Trophoblast cell (in vitro differentiated cells and primary cell): Measurements from ENCODE around the gene GDPD4.

ENCODE experiments used
- DNase-seq, 2 donors: peaks; one replicate each; pipeline ENCODE4 v3.0.0-alpha.2; 2016
- H2AFZ ChIP-seq: 2 replicates; pipeline ENCODE4 v1.6.1; 2013; ENCODE audit warnings: low read length, moderate library complexity, mild to moderate bottlenecking; ENCODE audit not compliant: insufficient read depth, poor library complexity
- H2AK5ac ChIP-seq: 2 replicates; pipeline ENCODE4 v1.6.1; 2013; ENCODE audit warnings: mild to moderate bottlenecking, low read length
- H2BK120ac ChIP-seq: 2 replicates; pipeline ENCODE4 v1.6.1; 2013; ENCODE audit warnings: low read length, mild to moderate bottlenecking, moderate library complexity; ENCODE audit not compliant: insufficient read depth, poor library complexity
- H2BK12ac ChIP-seq: 2 replicates; pipeline ENCODE4 v1.6.1; 2013; ENCODE audit warnings: mild to moderate bottlenecking, low read length, moderate library complexity
- H2BK5ac ChIP-seq: 2 replicates; pipeline ENCODE4 v1.6.1; 2013; ENCODE audit warnings: low read length, low read depth, moderate library complexity, mild to moderate bottlenecking; ENCODE audit not compliant: poor library complexity
- H3K14ac ChIP-seq: 2 replicates; pipeline ENCODE4 v1.6.1; 2013; ENCODE audit warnings: mild to moderate bottlenecking, low read length
- H3K18ac ChIP-seq: 2 replicates; pipeline ENCODE4 v1.6.1; 2013; ENCODE audit warnings: mild to moderate bottlenecking, low read length
- H3K23ac ChIP-seq: 2 replicates; pipeline ENCODE4 v1.6.1; 2013; ENCODE audit warnings: low read length
- H3K27ac ChIP-seq: 2 replicates; pipeline ENCODE4 v1.5.1; 2013; ENCODE audit warnings: low read depth, mild to moderate bottlenecking, inconsistent platforms, low read length, moderate library complexity
- H3K27me3 ChIP-seq: 2 replicates; pipeline ENCODE4 v1.6.1; 2013; ENCODE audit warnings: inconsistent platforms, mild to moderate bottlenecking, low read length, moderate library complexity; ENCODE audit not compliant: insufficient read depth
- H3K36me3 ChIP-seq, 2 experiments: 1 replicate in 1 of 2; 2 replicates in 1 of 2; pipeline ENCODE4 v1.6.1; 2013; ENCODE audit warnings: low read length in 2 of 2, mild to moderate bottlenecking in 2 of 2, moderate library complexity in 1 of 2; ENCODE audit not compliant: insufficient read depth in 2 of 2, control insufficient read depth in 1 of 2
- H3K4ac ChIP-seq: 2 replicates; pipeline ENCODE4 v1.6.1; 2013; ENCODE audit warnings: low read depth, mild to moderate bottlenecking, low read length, moderate library complexity
- H3K4me1 ChIP-seq, 2 experiments: 1 replicate in 1 of 2; 2 replicates in 1 of 2; pipeline ENCODE4 v1.6.1; 2013; ENCODE audit warnings: low read length in 2 of 2, mild to moderate bottlenecking in 2 of 2, moderate library complexity in 1 of 2; ENCODE audit not compliant: insufficient read depth in 2 of 2, control insufficient read depth in 1 of 2
- H3K4me2 ChIP-seq: 2 replicates; pipeline ENCODE4 v1.6.1; 2013; ENCODE audit warnings: inconsistent platforms, mild to moderate bottlenecking, low read length, moderate library complexity
- H3K4me3 ChIP-seq: 2 replicates; pipeline ENCODE4 v1.5.1; 2013; ENCODE audit warnings: mild to moderate bottlenecking, low read depth, low read length, inconsistent platforms
- H3K79me1 ChIP-seq: one replicate; pipeline ENCODE4 v1.6.1; 2013; ENCODE audit warnings: low read length
- H3K79me2 ChIP-seq: 2 replicates; pipeline ENCODE4 v1.6.1; 2013; ENCODE audit warnings: low read length, mild to moderate bottlenecking; ENCODE audit not compliant: control insufficient read depth, insufficient read depth, poor library complexity
- H3K9ac ChIP-seq: 2 replicates; pipeline ENCODE4 v1.6.1; 2013; ENCODE audit warnings: mild to moderate bottlenecking, low read length
- H3K9me3 ChIP-seq: 2 replicates; pipeline ENCODE4 v1.6.1; 2013; ENCODE audit warnings: low read depth, mild to moderate bottlenecking, control low read depth, inconsistent platforms, low read length; ENCODE audit not compliant: insufficient read depth
- H4K12ac ChIP-seq: 2 replicates; pipeline ENCODE4 v1.6.1; 2013; ENCODE audit warnings: low read depth, mild to moderate bottlenecking, low read length, moderate library complexity
- H4K8ac ChIP-seq: 2 replicates; pipeline ENCODE4 v1.6.1; 2013; ENCODE audit warnings: low read depth, mild to moderate bottlenecking, low read length, moderate library complexity
- H4K91ac ChIP-seq: one replicate; pipeline ENCODE4 v1.6.1; 2013; ENCODE audit warnings: low read depth, mild to moderate bottlenecking, low read length, moderate library complexity
- WGBS: extraction: QIAGEN DNeasy Blood & Tissue Kit; methylation state at CpG from one replicate; pipeline ENCODE4 v1.1.7; 2013; ENCODE audit warnings: missing lambda C conversion rate; ENCODE audit not compliant: insufficient read length, insufficient coverage; ENCODE audit errors: extremely low coverage; 5-methylcytosine and 5-hydroxymethylcytosine counted together

GDPD4 gene

GRCh38 chr11:77217156-77217555, 84.3 kb downstream of the GDPD4 start:
- DNase-seq: peak in 1 of 2 donors; percentile 16
- H3K23ac ChIP-seq: no peak overlapping the region
- no peak overlapping the region for H4K91ac ChIP-seq
- no peaks in the 10 kb centered on the region for H3K79me2 ChIP-seq
- H2AFZ ChIP-seq: no peak overlapping the region
- no peaks in the 10 kb centered on the region for H3K27me3 ChIP-seq
- no peak overlapping the region for H2AK5ac ChIP-seq
- no peak overlapping the region for H2BK12ac ChIP-seq
- no peak overlapping the region for H3K9ac ChIP-seq
- peaks cover 1% of the 10 kb centered on the region for H3K9me3 ChIP-seq
- no CpG with 5 or more reads among the region's 2 CpGs for WGBS
- H3K4me3 ChIP-seq: no peak overlapping the region
- H3K36me3 ChIP-seq: no peaks in the 10 kb centered on the region
- H3K79me1 ChIP-seq: no peaks in the 10 kb centered on the region
- H3K14ac ChIP-seq: no peak overlapping the region
- H3K4ac ChIP-seq: no peak overlapping the region
- no peak overlapping the region for H3K27ac ChIP-seq
- no peaks in the 10 kb centered on the region for H3K4me1 ChIP-seq
- no peak overlapping the region for H2BK120ac ChIP-seq
- no peak overlapping the region for H4K8ac ChIP-seq
- H2BK5ac ChIP-seq: no peak overlapping the region
- H4K12ac ChIP-seq: no peak overlapping the region
- no peak overlapping the region for H3K18ac ChIP-seq
- no peak overlapping the region for H3K4me2 ChIP-seq

- Histone ChIP-seq H3K4me2 (no peak overlapping the region), H3K27me3 (no peaks in the 10 kb centered on the region), H2BK120ac (no peak overlapping the region), H3K18ac (no peak overlapping the region), H2AK5ac (no peak overlapping the region), H2AFZ (no peak overlapping the region), H2BK5ac (no peak overlapping the region), H3K79me1 (no peaks in the 10 kb centered on the region), H2BK12ac (no peak overlapping the region), H3K4me3 (no peak overlapping the region), H4K91ac (no peak overlapping the region), H3K4me1 (no peaks in the 10 kb centered on the region), H3K9ac (no peak overlapping the region), H3K36me3 (no peaks in the 10 kb centered on the region), H3K79me2 (no peaks in the 10 kb centered on the region), H3K9me3 (peaks cover 1% of the 10 kb centered on the region), H3K23ac (no peak overlapping the region), H3K4ac (no peak overlapping the region), H3K27ac (no peak overlapping the region), H4K8ac (no peak overlapping the region), H3K14ac (no peak overlapping the region), H4K12ac (no peak overlapping the region)
- DNase-seq: no peak
- no CpG with 5 or more reads among the region's 3 CpGs for WGBS
Observed at GRCh38 chr11:77215106-77215505, 86.4 kb downstream of the GDPD4 start.

DNA sequence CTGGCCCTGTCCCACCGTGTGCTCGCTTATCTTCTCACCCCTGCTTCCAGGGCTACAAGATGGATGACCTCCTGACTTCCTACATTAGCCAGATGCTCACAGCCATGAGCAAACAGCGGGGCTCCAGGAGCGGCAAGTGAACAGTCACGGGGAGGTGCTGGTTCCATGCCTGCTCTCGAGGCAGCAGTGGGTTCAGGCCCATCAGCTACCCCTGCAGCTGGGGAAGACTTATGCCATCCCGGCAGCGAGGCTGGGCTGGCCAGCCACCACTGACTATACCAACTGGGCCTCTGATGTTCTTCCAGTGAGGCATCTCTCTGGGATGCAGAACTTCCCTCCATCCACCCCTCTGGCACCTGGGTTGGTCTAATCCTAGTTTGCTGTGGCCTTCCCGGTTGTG, 86.9 kb downstream of the GDPD4 start:
- Histone ChIP-seq H3K9me3 (peaks cover 1% of the 10 kb centered on the region), H2AK5ac (no peak overlapping the region), H2BK5ac (no peak overlapping the region), H3K79me2 (no peaks in the 10 kb centered on the region), H3K23ac (no peak overlapping the region), H2BK12ac (no peak overlapping the region), H3K27me3 (no peaks in the 10 kb centered on the region), H3K4me2 (no peak overlapping the region), H3K36me3 (no peaks in the 10 kb centered on the region), H3K27ac (no peak overlapping the region), H4K91ac (no peak overlapping the region), H2BK120ac (no peak overlapping the region), H3K18ac (no peak overlapping the region), H3K9ac (no peak overlapping the region), H4K8ac (no peak overlapping the region), H3K79me1 (no peaks in the 10 kb centered on the region), H2AFZ (no peak overlapping the region), H3K14ac (no peak overlapping the region), H4K12ac (no peak overlapping the region), H3K4me1 (no peaks in the 10 kb centered on the region), H3K4me3 (no peak overlapping the region), H3K4ac (no peak overlapping the region)
- no CpG with 5 or more reads among the region's 9 CpGs for WGBS
- DNase-seq: no peak

- Histone ChIP-seq H2BK5ac (no peak overlapping the region), H2AFZ (no peak overlapping the region), H3K23ac (no peak overlapping the region), H3K4ac (no peak overlapping the region), H3K27ac (no peak overlapping the region), H3K4me1 (no peaks in the 10 kb centered on the region), H4K12ac (no peak overlapping the region), H3K9ac (no peak overlapping the region), H3K18ac (no peak overlapping the region), H2BK120ac (no peak overlapping the region), H4K91ac (no peak overlapping the region), H3K4me3 (no peak overlapping the region), H2BK12ac (no peak overlapping the region), H3K9me3 (peaks cover 1% of the 10 kb centered on the region), H3K4me2 (no peak overlapping the region), H3K27me3 (no peaks in the 10 kb centered on the region), H3K14ac (no peak overlapping the region), H3K36me3 (no peaks in the 10 kb centered on the region), H3K79me2 (no peaks in the 10 kb centered on the region), H2AK5ac (no peak overlapping the region), H4K8ac (no peak overlapping the region), H3K79me1 (no peaks in the 10 kb centered on the region)
- no peak for DNase-seq
- no CpG with 5 or more reads among the region's 18 CpGs for WGBS
Observed at GRCh38 chr11:77213589-77214428, 87.7 kb downstream of the GDPD4 start.
